Mononuclear cell (primary cell): ENCODE measurements around the gene ATP1A1. TPM values are rescaled to one million over a fixed set of nuclear protein-coding genes. Genes with fewer than 3 reads are reported as not detected.

Source experiments
- H3K27me3 ChIP-seq: 2 replicates; pipeline ENCODE4 v1.6.0; 2011; ENCODE audit warnings: low read length, control low read depth; ENCODE audit not compliant: insufficient read depth
- H3K4me1 ChIP-seq: 2 replicates; pipeline ENCODE4 v1.5.1; 2011; ENCODE audit warnings: mild to moderate bottlenecking, low read length, control low read depth; ENCODE audit not compliant: insufficient read depth
- H3K4me3 ChIP-seq: 2 replicates; pipeline ENCODE4 v1.5.1; 2011; ENCODE audit warnings: mild to moderate bottlenecking, low read length, moderate library complexity
- H3K9me3 ChIP-seq: 2 replicates; pipeline ENCODE4 v1.5.1; 2011; ENCODE audit warnings: low read depth, mild to moderate bottlenecking, control low read depth, low read length
- total RNA-seq: library from RNA; depleted of rRNA; stranded (reverse); fragments of >200 nt; gene quantifications from one replicate; pipeline ENCODE4 v1.2.3, GENCODE V29; 2012

ATP1A1 gene
- total RNA-seq, 1 donor = 173 TPM

GRCh38 chr1:116417678-116418077 lies 44.6 kb downstream of the ATP1A1 start:
- H3K4me3 ChIP-seq = peak overlapping the region; percentile 75
- H3K27me3 ChIP-seq = no peaks in the 10 kb centered on the region
- H3K9me3 ChIP-seq = no peaks in the 10 kb centered on the region
- peaks cover 19% of the 10 kb centered on the region for H3K4me1 ChIP-seq

DNA sequence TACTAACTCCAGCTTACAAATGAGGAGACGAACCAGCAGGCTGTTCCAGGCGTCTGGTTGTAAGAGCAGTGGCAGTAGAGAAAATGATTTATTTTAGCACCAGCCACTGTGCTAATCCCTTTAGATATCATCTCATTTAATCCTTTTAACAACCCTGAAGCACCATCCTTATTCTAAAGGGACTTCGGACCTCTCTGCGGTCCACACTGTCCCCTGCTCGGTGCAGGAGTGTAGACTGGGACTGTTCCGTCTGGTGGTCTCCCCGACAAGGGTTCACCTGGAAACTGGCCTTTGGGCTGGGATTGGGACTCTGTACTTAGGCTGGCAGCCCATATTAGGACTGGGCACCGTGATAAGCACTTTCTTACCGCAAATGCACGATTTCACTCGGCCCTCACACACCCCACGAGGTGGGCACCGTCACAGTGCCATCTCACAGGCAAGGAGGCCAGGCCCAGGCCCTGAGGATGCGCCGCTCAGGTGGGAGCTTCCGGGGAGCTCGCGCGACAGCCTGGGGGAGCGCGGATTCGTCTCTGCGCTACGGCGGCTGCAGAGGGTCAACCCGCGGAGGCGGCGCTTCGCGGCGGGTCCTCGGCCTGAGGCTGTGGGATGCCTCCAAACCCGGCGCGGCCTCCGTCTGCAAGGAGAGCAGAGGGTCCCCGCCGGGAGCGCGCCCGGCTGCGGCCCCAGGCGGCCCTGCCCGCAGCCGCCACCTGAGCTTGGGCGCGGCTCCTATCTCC lies 45.2 kb downstream of the ATP1A1 start:
- H3K27me3 ChIP-seq = no peaks in the 10 kb centered on the region
- no peaks in the 10 kb centered on the region for H3K9me3 ChIP-seq
- peaks cover 19% of the 10 kb centered on the region for H3K4me1 ChIP-seq
- peak overlapping the region; percentile 75 for H3K4me3 ChIP-seq

GRCh38 chr1:116420417-116421200 lies 47.6 kb downstream of the ATP1A1 start:
- peaks cover 19% of the 10 kb centered on the region for H3K4me1 ChIP-seq
- no peaks in the 10 kb centered on the region for H3K9me3 ChIP-seq
- H3K27me3 ChIP-seq = peaks cover 3% of the 10 kb centered on the region
- H3K4me3 ChIP-seq = no peak overlapping the region

GRCh38 chr1:116424438-116424837 lies 51.4 kb downstream of the ATP1A1 start:
- no peak overlapping the region for H3K4me3 ChIP-seq
- peaks cover 3% of the 10 kb centered on the region for H3K27me3 ChIP-seq
- H3K4me1 ChIP-seq = no peaks in the 10 kb centered on the region
- no peaks in the 10 kb centered on the region for H3K9me3 ChIP-seq

DNA sequence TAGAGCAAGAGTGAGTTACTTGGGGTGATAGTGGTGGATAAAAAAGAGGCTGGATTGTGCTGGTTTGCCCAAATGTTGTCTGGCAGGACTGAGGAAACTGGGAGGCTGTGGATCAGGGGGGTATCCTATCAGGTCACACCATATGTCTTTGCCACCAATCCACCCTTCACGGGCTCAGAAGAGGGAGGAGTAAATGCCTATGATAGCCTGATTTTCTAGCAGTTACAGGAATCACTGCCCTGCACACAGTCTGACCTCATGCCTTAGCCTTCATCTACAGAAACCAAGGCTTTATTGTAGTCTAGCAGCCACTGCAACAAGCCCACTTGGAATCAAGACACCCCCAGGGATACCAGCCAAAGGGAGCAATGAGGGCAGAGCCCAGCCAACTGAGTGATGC lies 51.8 kb downstream of the ATP1A1 start:
- H3K9me3 ChIP-seq = no peaks in the 10 kb centered on the region
- H3K4me1 ChIP-seq = no peaks in the 10 kb centered on the region
- peaks cover 3% of the 10 kb centered on the region for H3K27me3 ChIP-seq
- H3K4me3 ChIP-seq = no peak overlapping the region

- no peaks in the 10 kb centered on the region for H3K4me1 ChIP-seq
- H3K27me3 ChIP-seq = peaks cover 3% of the 10 kb centered on the region
- no peak overlapping the region for H3K4me3 ChIP-seq
- no peaks in the 10 kb centered on the region for H3K9me3 ChIP-seq
These were observed 52.9 kb downstream of the ATP1A1 start for GRCh38 chr1:116425987-116426386.

- H3K4me3 ChIP-seq = no peak overlapping the region
- no peaks in the 10 kb centered on the region for H3K9me3 ChIP-seq
- no peaks in the 10 kb centered on the region for H3K4me1 ChIP-seq
- peaks cover 3% of the 10 kb centered on the region for H3K27me3 ChIP-seq
These were observed 53.4 kb downstream of the ATP1A1 start for GRCh38 chr1:116426401-116426800.

DNA sequence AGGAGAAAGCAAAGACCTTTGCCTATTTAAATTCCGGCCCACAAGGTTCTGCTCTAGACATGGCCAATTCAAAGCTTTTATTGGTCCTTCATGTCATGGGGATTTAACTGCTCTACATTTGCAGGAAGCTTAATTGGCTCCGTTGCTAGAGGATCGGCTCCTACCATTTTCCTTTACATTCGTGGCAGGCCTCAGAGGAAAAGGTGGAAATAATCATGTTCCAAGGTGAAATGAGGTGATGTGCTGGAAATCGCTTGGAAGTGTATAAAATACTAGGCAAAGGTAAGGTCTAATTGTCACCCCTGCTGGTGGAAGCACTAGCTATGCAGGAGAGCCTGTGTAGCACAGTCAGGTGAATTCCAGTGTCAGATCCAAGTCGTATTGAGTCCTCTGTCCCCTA lies 55.5 kb downstream of the ATP1A1 start:
- H3K4me1 ChIP-seq = no peaks in the 10 kb centered on the region
- no peak overlapping the region for H3K4me3 ChIP-seq
- H3K9me3 ChIP-seq = no peaks in the 10 kb centered on the region
- H3K27me3 ChIP-seq = peaks cover 3% of the 10 kb centered on the region

DNA sequence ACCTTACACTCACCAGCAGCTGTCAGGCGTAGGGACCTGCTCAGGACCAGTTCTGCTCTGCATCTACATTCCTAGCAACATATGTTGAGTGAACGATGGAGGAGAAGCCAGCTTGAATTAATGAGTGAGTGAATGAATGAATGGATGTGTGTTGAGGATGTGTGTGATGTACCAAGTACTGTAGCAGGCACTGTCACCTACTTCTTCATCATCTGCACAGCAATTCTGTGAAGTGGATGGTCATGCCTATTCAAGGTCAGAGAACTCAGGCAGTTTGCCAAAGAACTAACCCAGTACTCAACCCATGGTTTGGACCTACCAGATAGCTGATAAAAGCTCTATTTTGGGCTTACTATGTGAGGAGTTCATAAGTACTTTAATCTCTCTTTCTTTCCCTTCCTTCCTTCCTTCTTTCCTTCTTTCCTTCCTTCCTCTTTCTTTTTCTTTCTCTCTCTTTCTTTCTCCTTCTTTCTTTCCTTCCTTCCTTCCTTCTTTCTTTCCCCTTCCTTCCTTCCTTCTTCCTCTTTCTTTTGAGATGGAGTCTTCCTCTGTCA lies 56.9 kb downstream of the ATP1A1 start:
- Histone ChIP-seq H3K4me3 (no peak overlapping the region), H3K9me3 (no peaks in the 10 kb centered on the region), H3K27me3 (peaks cover 3% of the 10 kb centered on the region), H3K4me1 (no peaks in the 10 kb centered on the region)

- Histone ChIP-seq H3K4me1 (no peaks in the 10 kb centered on the region), H3K4me3 (no peak overlapping the region), H3K9me3 (no peaks in the 10 kb centered on the region), H3K27me3 (no peaks in the 10 kb centered on the region)
These were observed 58.9 kb downstream of the ATP1A1 start for GRCh38 chr1:116431870-116432500.

GRCh38 chr1:116432655-116433265 lies 59.7 kb downstream of the ATP1A1 start:
- H3K27me3 ChIP-seq = no peaks in the 10 kb centered on the region
- no peaks in the 10 kb centered on the region for H3K4me1 ChIP-seq
- no peak overlapping the region for H3K4me3 ChIP-seq
- no peaks in the 10 kb centered on the region for H3K9me3 ChIP-seq

- peaks cover 5% of the 10 kb centered on the region for H3K27me3 ChIP-seq
- no peaks in the 10 kb centered on the region for H3K4me1 ChIP-seq
- no peaks in the 10 kb centered on the region for H3K9me3 ChIP-seq
- H3K4me3 ChIP-seq = no peak overlapping the region
These were observed 60.5 kb downstream of the ATP1A1 start for GRCh38 chr1:116433275-116434257.

- Histone ChIP-seq H3K27me3 (peaks cover 10% of the 10 kb centered on the region), H3K4me1 (no peaks in the 10 kb centered on the region), H3K9me3 (no peaks in the 10 kb centered on the region), H3K4me3 (no peak overlapping the region)
These were observed 61.8 kb downstream of the ATP1A1 start for GRCh38 chr1:116434849-116435248.
